Measurements from ENCODE around the gene ERC1.

Gene ERC1

DNA sequence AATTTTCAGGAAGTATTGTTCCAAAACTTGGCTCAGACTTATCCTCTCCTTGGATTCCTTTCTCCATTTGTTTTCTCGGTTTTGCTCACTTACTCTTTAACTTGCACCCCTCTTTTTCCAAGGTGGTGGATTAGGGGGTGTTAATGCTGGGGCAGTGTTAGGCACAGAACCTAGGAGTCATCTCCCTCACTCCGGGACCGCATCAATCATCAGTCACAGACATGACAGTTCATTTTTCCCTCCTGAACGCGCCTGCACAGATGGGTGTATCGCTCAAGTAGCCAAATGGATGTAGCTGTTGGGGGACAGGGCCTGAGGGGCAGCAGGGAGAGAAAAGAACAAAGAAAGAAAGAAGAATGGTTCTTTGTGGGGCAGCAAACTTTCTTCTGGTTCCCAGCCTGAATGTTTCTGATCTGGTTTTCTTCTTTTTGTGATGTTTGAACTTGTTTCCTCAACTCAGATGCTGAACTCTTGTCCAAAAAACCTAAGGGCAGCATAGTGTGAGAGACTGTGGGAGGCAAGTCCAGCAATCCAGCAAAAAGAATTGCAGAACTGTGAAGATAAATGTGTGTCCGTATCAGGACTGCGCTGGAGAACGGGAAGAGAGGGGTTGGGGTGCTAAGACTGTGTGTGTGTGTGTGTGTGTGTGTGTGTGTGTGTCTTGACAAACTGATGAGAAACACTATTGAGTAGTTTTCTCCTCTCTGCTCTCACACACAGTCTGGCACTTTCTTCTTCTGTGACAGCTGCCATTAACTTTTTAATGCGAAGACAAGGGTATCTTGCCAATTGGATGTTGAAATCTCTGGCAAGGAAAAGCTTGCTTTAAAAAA lies 472.3 kb downstream of the ERC1 start:
- DNase-seq = no peak

DNA sequence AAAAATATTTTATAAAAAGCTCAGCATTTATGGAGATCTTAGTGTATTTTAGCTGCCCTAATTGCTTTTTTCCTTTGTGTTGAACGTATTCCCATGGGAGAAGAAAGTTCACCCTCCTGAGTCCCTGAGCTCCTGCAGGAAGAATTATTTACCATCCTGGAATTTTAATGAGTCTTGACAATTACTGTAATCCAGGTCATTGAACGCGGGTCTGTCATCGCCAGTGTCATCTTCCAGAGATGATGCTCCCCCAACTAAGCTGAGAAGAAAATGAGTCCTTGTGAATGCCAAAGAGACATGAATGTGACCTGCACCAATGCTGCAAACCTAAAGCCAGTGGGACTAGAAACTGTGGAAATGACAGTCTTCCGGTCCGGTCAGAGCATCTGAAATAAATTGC lies 473.9 kb downstream of the ERC1 start:
- no peak for DNase-seq

- no peak for DNase-seq
Measured at GRCh38 chr12:1465990-1466389, 475.0 kb downstream of the ERC1 start.

GRCh38 chr12:1466481-1467154 lies 475.6 kb downstream of the ERC1 start:
- no peak for DNase-seq

- no peak for DNase-seq
Measured at GRCh38 chr12:1467710-1468109, 476.7 kb downstream of the ERC1 start.

DNA sequence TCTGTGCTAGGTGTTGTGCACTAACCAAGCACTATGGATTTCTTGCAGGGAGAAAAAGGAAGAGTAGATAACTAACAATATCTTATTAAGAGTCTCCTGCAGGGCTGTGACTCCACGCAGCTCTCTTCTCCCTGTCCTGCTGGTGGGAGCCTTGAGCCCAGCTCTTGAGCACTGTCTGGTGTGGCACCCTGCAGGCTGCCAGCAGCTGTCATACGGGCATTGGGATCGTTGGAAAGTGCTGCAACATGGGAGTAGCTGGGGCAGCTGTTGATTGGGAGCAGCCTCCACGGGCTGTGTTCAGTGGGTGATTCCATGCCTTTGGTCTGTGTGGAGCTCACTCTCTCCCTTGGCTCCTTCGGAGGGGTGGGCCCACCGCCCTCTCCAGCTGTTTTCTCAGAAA lies 478.0 kb downstream of the ERC1 start:
- DNase-seq = no peak

- DNase-seq = no peak
Measured at GRCh38 chr12:1470051-1470450, 479.0 kb downstream of the ERC1 start.

DNA sequence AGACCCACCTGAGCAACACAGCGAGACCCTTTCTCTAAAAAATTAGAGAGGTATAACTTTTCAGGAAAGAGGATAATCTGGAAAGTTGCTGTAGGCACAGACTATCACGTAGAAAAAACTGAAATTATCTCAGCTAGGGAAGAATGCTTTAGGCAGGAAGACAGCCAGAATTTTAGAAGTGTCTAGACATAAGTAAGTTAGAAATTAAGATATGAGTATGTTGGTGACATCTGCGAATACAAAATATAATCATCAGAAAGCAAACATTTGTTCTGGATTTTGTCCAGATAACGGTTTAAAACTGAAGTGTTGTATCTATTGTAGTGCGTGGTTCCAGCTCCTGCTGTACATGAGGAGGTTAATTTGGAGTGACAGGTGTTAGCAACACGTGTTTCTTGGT lies 480.2 kb downstream of the ERC1 start:
- DNase-seq = no peak

DNA sequence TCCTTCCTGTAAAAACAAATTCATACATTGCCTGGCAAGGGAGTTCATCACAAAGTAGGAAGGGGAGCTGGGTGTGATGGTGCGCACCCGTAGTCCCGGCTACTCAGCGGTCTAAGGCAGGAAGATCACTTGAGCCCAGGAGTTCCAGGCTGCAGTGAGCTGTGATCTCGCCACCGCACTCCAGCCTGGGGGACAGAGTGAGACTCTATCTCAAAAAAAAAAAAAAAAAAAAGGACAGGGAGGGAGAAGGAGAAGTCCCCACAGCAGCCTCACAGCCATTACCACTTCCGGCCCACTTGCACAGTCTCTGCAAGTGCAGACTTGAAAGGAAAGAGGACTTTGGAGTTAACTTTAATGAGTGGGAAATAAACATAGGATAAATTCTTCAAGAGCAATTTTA lies 482.4 kb downstream of the ERC1 start:
- no peak for DNase-seq

DNA sequence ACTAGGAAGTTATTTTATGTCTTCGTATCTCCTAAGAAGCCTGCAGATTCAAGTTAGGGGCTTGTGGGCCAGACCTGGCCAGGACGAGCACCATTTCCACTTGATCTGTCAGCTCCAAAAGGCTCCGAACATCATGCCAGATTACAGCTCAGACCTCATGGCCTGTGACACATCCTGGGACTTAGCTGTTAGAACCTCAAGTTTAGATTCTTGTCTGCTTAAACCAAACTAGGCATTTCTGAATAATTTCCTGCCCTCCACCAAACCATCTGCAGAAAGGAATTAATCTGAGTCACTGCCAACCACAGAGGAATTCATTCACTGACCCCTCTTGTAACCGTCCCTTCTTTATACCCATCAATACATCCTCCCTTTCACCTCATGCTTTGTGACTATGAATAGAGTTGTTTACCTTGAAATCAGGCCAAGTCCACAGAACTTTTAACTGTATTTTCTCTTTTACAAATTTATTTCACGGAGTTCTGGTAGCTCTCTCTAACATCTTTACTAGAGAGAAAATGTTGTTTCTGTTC lies 483.1 kb downstream of the ERC1 start:
- no peak for DNase-seq

DNA sequence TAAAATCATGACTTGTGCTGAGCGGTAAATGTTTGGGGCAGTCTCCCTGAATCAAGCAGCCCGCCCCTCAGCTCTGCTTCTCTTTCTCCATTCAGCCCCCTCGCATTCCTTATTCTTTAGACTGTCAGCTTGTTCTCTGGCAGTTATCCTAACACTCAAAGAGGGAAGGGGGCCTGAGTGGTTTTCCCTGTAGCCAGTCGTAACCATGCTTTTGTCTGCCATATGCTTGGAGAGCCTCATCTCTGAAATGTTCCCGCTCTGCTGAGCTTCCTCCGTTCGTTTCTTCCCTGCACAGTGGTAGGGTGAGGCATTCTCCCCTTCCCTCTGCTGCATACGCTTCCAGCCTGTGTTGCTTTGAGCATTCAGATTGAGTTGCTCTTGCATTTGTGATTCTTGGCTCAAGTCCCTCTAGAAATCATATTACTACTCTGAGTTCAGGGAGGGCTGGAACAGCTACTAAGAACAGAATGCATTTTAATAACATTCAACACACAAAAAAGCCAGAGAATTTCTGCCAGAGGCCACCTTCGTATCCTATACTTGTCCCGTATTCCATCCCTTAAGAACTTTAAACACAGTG lies 483.6 kb downstream of the ERC1 start:
- DNase-seq = no peak

- no peak for DNase-seq
Measured at GRCh38 chr12:1479645-1480044, 488.6 kb downstream of the ERC1 start.

GRCh38 chr12:1481326-1481725 lies 490.3 kb downstream of the ERC1 start:
- no peak for DNase-seq

DNA sequence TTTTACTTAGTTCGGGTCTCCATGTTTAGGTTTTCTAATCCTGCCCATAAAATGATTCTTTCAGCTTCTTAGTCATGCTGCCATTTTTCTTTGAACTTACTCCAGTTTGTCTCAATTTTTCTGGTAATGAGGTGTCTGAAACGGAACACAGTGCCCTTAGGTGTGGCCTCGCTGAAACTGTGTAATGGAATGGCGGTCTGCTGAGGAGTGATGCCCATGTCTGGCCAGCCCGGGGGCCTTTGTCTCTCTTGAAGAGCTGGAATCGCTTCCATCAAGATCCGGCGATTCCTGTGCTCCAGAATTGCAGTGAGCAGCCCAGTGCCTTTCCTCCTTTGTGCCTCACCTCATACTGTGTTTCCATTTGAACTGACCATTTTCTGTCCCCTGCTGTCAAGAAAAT lies 490.9 kb downstream of the ERC1 start:
- DNase-seq = no peak

DNA sequence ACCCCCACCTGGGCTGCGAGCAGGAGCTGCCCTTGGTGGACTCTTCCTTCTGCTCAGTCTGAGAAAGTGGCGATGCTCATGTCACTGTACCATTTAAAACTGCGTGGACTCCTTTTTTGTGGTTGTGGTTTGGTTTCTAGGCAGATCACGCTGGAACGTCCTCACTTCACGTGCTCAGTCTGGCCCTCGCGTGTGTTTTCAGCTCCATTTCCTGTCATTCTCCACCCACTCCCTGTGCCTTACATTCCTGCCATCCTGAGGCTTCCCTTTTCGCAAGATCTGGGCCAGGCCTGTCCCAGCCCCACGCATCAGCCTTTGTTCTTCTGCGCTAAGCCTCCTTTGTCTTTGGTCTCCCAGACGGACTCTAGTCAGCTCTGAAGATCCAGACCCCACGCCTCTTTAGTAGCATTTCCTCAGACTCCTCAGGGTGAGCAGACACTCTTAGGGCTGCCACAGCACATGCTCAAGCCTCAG lies 497.9 kb downstream of the ERC1 start:
- no peak for DNase-seq

DNA sequence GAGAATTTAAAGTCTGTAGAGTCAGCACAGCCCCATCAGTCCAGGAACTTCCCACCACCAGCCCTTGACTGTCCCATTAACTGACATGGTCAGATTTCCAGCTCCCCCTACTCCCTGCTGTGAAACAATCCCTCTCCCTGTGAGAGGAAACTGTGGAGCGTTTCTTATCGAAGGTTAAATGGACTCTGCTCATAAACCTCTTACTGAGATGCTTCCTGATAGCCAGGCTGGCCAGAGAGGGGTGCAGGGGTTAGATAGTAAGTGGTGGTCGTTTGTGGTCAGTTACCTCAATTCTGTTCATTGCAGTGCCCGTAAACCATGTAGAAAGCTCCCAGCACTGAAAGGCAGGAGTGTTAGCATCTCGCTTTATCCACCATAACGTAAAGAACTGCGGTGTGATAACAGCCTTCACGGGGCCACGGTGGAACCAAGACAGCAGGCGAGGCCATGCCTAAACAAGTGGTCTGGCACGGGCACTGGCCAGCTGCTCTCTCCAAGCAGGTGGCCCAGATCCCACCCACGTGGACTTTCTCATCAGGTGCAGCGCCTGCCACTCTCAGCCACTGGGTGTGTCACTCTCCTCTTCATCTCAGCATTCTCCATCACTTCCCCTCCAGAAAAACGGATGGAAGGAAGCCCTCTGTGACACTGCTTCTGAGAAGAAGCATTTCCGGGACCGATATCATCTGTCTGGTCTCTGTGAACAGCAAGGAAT lies 501.1 kb downstream of the ERC1 start:
- DNase-seq = no peak

DNA sequence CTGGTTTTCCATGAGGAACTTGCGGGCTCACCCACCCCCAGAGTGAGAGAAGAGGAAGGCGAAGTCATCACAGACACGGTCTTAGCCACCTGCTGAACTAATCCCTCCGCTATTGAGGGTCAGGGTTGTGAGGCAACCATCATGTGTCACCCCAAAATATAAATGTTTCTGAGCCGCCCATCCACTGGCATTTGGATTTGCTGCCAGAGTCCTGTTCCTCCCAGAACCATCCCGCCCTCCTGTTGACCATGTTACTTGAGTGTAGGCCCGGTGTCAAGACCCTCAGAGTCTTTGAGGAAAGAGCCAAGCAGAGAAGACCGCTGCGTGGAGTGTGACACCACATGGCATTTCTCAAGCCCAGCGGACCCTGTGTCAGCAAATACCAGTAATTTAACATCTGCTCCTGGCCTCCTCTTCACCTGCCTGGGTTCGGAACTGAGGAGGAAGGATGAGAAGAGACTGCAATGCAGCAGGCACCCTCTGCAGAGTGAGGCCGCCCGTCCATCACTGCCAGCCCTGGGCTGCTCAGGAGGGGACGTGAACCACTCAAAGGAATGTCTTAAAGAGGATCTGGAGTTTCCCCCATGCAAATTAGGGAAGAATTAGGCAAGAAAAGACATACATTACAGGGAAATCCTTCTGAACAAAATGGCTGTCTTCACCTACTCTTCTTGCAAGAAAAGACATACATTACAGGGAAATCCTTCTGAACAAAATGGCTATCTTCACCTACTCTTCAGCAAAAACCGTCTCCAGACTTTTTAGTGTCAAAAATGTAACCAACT lies 502.9 kb downstream of the ERC1 start:
- DNase-seq = no peak

DNA sequence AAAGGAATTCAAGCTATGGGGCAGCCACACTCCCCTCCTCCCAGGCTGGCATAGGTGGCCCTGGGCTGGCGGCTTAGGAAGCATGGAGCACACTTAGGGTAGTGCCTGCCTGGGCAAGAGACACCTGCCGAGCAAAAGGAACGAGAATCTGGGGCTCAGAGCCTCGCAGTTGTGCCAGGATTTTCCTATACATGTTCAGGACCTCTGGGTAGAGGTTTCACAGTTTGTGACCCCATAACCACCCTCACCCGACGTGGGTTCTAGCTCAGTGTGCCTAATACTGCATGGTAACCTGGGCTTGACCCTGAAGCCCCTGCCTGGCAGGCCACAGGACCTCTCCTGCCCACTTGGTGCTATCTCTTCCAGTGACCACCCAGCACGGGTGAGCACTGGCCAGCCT lies 503.8 kb downstream of the ERC1 start:
- no peak for DNase-seq

DNA sequence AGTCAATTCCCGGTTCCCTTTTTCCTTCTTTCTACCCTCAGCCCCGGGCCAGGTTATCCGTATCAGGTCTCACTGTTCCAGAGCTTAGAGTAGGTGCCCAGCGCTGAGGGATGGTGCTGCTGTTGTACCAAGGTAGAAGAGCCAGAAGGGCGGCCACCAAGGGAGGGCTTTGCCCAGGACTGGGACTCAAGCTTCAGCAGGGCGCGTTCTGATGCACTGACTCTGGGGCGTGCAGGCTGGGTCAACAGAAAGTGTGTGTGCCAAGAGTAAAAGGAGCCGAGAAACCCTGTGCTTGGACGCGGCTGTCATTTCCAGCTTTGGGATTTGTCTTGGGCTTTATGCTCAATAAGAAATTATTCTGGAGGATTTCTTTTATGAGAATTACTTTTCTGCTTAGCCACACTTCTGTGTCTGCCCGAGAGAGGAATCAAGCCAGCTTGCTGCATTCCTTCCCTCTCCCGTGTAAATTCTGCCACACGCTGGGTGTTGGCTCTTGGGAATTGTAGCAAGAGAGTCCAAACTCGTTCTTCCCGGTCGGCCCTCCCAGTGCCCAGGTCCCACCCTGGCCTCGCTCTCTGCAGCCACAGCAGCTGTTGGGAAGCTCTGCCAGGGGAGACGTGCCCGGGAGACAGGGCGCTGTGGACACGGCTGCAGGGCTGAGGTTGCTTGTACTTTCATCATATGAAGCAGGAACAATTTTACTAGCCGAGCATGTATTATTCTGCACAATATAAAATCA lies 505.3 kb downstream of the ERC1 start:
- no peak for DNase-seq

- DNase-seq = no peak
Measured at GRCh38 chr12:1497161-1497560, 506.1 kb downstream of the ERC1 start.

DNA sequence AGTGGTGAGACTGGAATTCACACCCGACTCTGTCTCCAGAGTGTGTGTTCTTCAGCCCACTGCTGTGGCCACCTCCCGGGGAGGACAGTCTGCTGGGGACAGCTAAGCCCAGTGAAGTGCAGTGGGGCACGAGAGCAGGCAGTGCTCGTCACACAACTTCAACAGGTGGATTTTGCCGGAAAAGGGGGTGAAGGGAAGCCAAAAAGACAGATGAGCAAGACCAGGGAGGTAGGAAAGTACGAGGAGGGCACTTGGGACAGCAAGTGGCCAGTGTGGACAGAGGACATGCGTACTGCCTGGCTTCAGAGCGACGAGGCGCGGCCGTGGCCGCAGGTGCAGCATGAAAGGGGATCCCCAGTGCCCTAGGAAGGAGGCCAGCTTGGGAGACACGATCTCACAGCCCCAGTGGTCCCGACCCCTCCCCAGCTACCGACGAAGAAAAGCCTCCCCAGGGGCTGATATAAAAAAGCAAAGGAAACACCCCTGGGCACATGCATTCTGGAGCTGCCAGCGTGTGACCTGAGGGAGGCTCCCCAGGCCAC lies 507.2 kb downstream of the ERC1 start:
- DNase-seq = no peak

All from DMS 273 treated with DMSO at 0.1 percent for 48 hours (cell line).